Measurements from ENCODE around the gene DNM2.

Gene DNM2

DNA sequence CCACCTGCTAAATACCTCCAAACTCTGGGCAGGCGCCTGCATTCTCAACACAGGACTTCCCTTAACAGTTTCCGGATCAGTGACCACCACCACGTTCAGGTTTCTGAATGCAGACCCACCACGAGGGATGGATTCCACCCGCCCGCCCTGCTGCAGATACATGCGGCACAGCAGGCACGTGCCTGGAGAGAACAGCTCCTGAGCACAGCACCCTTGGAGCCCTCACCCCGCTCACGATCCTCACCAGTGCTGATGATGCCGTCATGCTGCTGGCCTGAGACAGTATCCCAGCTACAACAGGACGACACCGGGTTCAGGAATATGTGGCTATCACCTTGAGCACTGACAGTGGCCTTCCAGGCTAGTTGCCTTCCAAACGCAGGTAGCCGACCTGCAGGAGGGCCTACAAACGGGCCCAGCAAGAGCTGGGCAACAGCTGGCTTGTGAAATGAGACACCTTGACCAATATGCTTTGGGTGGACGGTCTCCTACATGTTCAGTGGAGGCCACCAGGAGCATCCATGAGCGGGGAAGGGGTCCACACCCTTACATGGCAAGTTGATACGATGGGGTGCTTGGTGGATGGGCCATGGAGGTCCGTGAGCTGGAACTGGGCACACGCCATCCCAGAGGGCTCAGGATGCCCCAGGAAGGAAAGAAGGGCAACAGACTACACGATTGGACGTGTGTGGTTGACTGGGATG is 26.5 kb upstream of the DNM2 start:
- no peak overlapping the region for H3K4me3 ChIP-seq (ENCODE audit: low read depth, low read length)
- TF ChIP-seq, protein P1, sequence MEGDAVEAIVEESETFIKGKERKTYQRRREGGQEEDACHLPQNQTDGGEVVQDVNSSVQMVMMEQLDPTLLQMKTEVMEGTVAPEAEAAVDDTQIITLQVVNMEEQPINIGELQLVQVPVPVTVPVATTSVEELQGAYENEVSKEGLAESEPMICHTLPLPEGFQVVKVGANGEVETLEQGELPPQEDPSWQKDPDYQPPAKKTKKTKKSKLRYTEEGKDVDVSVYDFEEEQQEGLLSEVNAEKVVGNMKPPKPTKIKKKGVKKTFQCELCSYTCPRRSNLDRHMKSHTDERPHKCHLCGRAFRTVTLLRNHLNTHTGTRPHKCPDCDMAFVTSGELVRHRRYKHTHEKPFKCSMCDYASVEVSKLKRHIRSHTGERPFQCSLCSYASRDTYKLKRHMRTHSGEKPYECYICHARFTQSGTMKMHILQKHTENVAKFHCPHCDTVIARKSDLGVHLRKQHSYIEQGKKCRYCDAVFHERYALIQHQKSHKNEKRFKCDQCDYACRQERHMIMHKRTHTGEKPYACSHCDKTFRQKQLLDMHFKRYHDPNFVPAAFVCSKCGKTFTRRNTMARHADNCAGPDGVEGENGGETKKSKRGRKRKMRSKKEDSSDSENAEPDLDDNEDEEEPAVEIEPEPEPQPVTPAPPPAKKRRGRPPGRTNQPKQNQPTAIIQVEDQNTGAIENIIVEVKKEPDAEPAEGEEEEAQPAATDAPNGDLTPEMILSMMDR (IDR thresholded peaks at IDR 0.05; ENCODE audit: control insufficient read depth, extremely low read depth, insufficient read depth): no peak
- DNase-seq (ENCODE audit: low read depth): no peak

DNA sequence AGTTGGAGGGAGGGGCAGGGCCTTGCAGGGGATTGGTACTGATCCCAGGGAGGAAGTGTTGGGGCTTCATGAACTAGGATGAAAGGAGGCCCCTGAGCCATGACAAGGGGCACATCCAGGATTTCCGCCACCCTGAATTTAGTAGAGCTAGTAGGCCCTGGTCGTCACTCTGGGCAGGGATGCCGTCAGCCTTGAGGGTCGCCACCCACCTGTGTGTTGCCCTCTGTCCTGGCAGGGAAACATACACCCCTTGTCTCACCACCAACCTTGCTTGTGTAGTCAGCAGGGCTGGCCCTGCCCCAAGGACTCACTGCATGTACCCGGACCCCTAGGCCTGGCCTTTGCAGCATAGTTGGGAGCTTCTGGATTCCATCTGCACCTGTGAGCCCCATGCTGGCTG is 26.0 kb upstream of the DNM2 start:
- no peak for DNase-seq (ENCODE audit: low read depth)
- TF ChIP-seq, protein P1 (IDR thresholded peaks at IDR 0.05; ENCODE audit: control insufficient read depth, extremely low read depth, insufficient read depth): no peak
- no peak overlapping the region for H3K4me3 ChIP-seq (ENCODE audit: low read depth, low read length)

- DNase-seq (ENCODE audit: low read depth): no peak
- H3K4me3 ChIP-seq (ENCODE audit: low read depth, low read length): no peak overlapping the region
- TF ChIP-seq, protein P1 (IDR thresholded peaks at IDR 0.05; ENCODE audit: control insufficient read depth, extremely low read depth, insufficient read depth): no peak
These were observed 25.1 kb upstream of the DNM2 start for GRCh38 chr19:10692673-10693264.

GRCh38 chr19:10694706-10695307 is 23.1 kb upstream of the DNM2 start:
- no peak overlapping the region for H3K4me3 ChIP-seq (ENCODE audit: low read depth, low read length)
- DNase-seq (ENCODE audit: low read depth): no peak
- TF ChIP-seq, protein P1 (IDR thresholded peaks at IDR 0.05; ENCODE audit: control insufficient read depth, extremely low read depth, insufficient read depth): no peak

GRCh38 chr19:10695401-10696398 is 22.2 kb upstream of the DNM2 start:
- TF ChIP-seq, protein P1 (IDR thresholded peaks at IDR 0.05; ENCODE audit: control insufficient read depth, extremely low read depth, insufficient read depth): 0 out of 2 replicates have a peak, but pooled peaks have one; percentile 2
- peak; percentile 73 for DNase-seq (ENCODE audit: low read depth)
- no peak overlapping the region for H3K4me3 ChIP-seq (ENCODE audit: low read depth, low read length)

DNA sequence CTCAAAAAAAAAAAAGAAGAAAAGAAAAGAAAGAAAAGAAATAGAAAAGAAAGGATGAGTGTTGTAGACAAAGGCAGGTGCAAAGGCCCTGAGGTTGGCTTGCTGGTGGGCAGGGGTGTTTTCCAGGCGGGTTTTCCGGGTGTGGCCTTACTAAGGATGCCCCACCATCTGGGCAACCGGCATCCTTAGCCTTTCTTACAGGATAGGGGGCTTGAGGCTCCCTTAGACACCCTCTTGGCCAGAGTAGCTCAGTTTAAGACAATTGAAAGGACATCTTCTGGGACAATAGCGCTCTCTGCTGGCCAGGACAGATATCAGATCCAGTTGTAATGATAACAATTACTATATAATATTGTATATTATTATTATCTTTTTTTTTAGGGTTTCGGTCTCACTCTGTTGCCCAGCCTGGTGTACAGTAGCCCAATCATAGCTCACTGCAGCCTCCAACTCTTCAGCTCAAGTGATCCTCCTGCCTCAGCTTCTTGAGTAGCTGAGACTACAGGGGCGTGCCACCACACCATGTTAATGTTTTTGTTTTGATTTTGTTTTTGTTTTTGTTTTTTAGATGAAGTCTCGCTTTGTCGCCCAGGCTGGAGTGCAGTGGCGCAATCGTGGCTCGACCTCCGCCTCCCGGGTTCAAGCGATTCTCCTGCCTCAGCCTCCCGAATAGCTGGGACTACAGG is 18.1 kb upstream of the DNM2 start:
- DNase-seq (ENCODE audit: low read depth): no peak
- TF ChIP-seq, protein P1 (IDR thresholded peaks at IDR 0.05; ENCODE audit: control insufficient read depth, extremely low read depth, insufficient read depth): peak; percentile 46

More for the DNA sequence above, 18.1 kb upstream of the DNM2 start:
- H3K4me3 ChIP-seq (ENCODE audit: low read depth, low read length): no peak overlapping the region
